Limb (tissue), 2 donors: ENCODE results near the gene WDR88.
A peak's percentile ranks its signal among the peaks of the same experiment; 100 is the strongest.
"Not testable (repeated sequence)": the region's sequence is repeated elsewhere in the genome, so short reads cannot be mapped to it uniquely, and the experiment has no call there.

Source experiments
- DNase-seq, 2 donors: peaks; one replicate each; pipeline ENCODE4 v3.0.0-alpha.2; 2016; ENCODE audit errors: extremely low spot score in 2 of 2

The WDR88 gene

GRCh38 chr19:33168528-33168927 lies 36.6 kb downstream of the WDR88 start:
- DNase-seq, result no peak

- DNase-seq, result no peak
These were observed 39.4 kb downstream of the WDR88 start for GRCh38 chr19:33171222-33171795.

- no peak for DNase-seq
These were observed 40.0 kb downstream of the WDR88 start for GRCh38 chr19:33171916-33172359.

- no peak for DNase-seq
These were observed 42.3 kb downstream of the WDR88 start for GRCh38 chr19:33174186-33174585.

GRCh38 chr19:33175156-33175782 lies 43.4 kb downstream of the WDR88 start:
- no peak for DNase-seq

GRCh38 chr19:33175886-33176669 lies 44.2 kb downstream of the WDR88 start:
- no peak for DNase-seq

GRCh38 chr19:33176670-33177416 lies 44.9 kb downstream of the WDR88 start:
- DNase-seq, result peak; percentile 96 to 100

- DNase-seq, result peak in 1 of 2 donors; percentile 58
These were observed 45.6 kb downstream of the WDR88 start for GRCh38 chr19:33177417-33177979.

GRCh38 chr19:33186431-33187182 lies 54.7 kb downstream of the WDR88 start:
- no peak for DNase-seq

- no peak for DNase-seq
These were observed 55.2 kb downstream of the WDR88 start for GRCh38 chr19:33187183-33187540.

- DNase-seq, result no peak
These were observed 57.5 kb downstream of the WDR88 start for GRCh38 chr19:33189453-33189852.

- not testable (repeated sequence) for DNase-seq
These were observed 59.2 kb downstream of the WDR88 start for GRCh38 chr19:33191092-33191491.

- peak in 1 of 2 donors; percentile 21 for DNase-seq
These were observed 59.6 kb downstream of the WDR88 start for GRCh38 chr19:33191501-33191900.

- DNase-seq, result peak in 1 of 2 donors; percentile 29
These were observed 60.1 kb downstream of the WDR88 start for GRCh38 chr19:33192010-33192409.

- DNase-seq, result peak in 1 of 2 donors; percentile 8
These were observed 61.5 kb downstream of the WDR88 start for GRCh38 chr19:33193269-33193864.

GRCh38 chr19:33193865-33194362 lies 62.0 kb downstream of the WDR88 start, which contains the start of gene LRP3:
Gene LRP3 (plus strand): TSS chr19:33194330. CDS start chr19:33194786, 456 bp downstream.
- peak in 1 of 2 donors; percentile 81 for DNase-seq

- DNase-seq, result no peak
These were observed 62.6 kb downstream of the WDR88 start for GRCh38 chr19:33194532-33194885.

- DNase-seq, result peak in 1 of 2 donors; percentile 61
These were observed 63.2 kb downstream of the WDR88 start for GRCh38 chr19:33194886-33195644.

GRCh38 chr19:33195645-33196347 lies 63.9 kb downstream of the WDR88 start:
- DNase-seq, result no peak
